ENCODE measurements around the gene LMNTD2. TPM values are rescaled to one million over a fixed set of nuclear protein-coding genes. Genes with fewer than 3 reads are reported as not detected.

Gene LMNTD2
- total RNA-seq, 4 donors from 2014 or later = 1.3 to 5.9 (median 3.2) TPM

DNA sequence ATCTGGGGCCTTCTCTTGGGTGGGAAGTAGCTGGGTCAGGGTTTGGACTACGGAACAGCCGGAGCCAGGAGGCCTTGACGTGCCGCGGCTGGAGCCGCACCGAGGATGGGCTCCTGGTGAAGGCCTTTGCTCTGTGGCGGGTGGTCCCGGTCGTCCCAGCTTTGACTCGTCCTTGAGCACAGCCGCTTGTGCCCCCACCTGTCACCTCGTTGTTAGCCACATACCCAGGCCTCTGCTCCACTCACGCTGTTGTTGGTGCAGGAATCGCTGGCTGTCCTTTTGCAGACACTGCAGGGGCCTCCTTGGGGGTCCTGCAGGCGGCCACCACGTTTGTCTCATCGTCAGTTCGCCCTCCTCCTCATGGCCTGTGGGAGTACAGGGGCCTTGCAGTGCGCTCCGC, 32.8 kb upstream of the LMNTD2 start:
- no peaks in the 10 kb centered on the region for H3K27me3 ChIP-seq
- H3K4me3 ChIP-seq = no peak overlapping the region
- no peaks in the 10 kb centered on the region for H3K4me1 ChIP-seq
- no peak overlapping the region for H3K27ac ChIP-seq
- TF ChIP-seq, protein P1, sequence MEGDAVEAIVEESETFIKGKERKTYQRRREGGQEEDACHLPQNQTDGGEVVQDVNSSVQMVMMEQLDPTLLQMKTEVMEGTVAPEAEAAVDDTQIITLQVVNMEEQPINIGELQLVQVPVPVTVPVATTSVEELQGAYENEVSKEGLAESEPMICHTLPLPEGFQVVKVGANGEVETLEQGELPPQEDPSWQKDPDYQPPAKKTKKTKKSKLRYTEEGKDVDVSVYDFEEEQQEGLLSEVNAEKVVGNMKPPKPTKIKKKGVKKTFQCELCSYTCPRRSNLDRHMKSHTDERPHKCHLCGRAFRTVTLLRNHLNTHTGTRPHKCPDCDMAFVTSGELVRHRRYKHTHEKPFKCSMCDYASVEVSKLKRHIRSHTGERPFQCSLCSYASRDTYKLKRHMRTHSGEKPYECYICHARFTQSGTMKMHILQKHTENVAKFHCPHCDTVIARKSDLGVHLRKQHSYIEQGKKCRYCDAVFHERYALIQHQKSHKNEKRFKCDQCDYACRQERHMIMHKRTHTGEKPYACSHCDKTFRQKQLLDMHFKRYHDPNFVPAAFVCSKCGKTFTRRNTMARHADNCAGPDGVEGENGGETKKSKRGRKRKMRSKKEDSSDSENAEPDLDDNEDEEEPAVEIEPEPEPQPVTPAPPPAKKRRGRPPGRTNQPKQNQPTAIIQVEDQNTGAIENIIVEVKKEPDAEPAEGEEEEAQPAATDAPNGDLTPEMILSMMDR (IDR thresholded peaks at IDR 0.05) = no peak
- TF ChIP-seq EP300 (IDR thresholded peaks at IDR 0.05) = no peak
- TF ChIP-seq POLR2A (IDR thresholded peaks at IDR 0.05) = no peak
- H3K9me3 ChIP-seq = no peaks in the 10 kb centered on the region
- WGBS, 2 donors = 91 to 94% methylated on average over 20 to 21 of the region's 21 CpGs
- peaks cover 2 to 99% (median 50%) of the 10 kb centered on the region in 3 donors for H3K36me3 ChIP-seq
- DNase-seq (ENCODE audit: low spot score in 2 of 2) = no peak

DNA sequence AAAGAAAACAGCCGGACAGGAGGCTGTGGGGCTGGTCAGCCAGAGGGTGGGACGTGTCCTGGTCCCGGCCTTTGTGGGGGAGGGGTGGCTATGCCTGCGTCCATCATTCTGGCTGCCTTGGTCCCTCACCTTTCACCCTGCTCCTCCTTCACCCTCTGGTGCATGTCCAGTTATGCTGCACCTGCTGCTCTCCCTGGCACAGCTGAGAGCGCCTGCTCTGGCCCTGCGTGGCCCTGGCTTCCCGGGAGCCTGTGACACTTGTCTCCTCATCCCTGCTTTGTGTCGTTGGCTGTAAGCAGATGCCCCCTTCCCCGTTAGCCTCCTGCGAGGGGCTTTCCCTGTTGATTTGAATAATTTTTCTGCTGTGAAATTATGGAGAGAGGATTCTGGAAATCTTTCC, 32.4 kb upstream of the LMNTD2 start:
- WGBS, 2 donors = 91 to 92% methylated on average over 10 of the region's 10 CpGs
- Histone ChIP-seq H3K27me3 (no peaks in the 10 kb centered on the region), H3K9me3 (no peaks in the 10 kb centered on the region), H3K4me1 (no peaks in the 10 kb centered on the region), H3K36me3 (peaks cover 2 to 99% (median 46%) of the 10 kb centered on the region in 3 donors), H3K27ac (no peak overlapping the region), H3K4me3 (no peak overlapping the region)
- no peak for DNase-seq (ENCODE audit: low spot score in 2 of 2)
- no peak for TF ChIP-seq EP300 (IDR thresholded peaks at IDR 0.05)
- TF ChIP-seq POLR2A (IDR thresholded peaks at IDR 0.05) = no peak
- TF ChIP-seq, protein P1 (IDR thresholded peaks at IDR 0.05) = no peak

DNA sequence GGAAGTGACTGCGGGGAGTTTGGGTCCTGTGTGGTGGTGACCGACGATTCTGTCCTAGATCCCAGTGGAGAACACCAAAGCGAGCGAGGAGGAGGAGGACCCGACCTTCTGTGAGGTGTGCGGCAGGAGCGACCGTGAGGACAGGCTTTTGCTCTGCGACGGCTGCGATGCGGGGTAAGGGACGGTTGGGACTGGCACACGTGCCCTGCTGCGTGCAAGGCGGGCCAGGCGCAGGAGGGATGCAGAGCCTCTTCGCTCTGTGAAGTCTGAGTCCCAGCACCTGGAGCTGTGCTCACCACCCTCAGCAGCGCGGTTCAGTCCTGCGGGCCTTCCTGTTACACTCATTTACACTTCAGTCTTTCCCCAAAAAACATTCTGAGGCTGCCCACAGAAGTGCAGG, 32.0 kb upstream of the LMNTD2 start:
- no peak for DNase-seq (ENCODE audit: low spot score in 2 of 2)
- Histone ChIP-seq H3K9me3 (no peaks in the 10 kb centered on the region), H3K27me3 (no peaks in the 10 kb centered on the region), H3K36me3 (peaks cover 2 to 99% (median 42%) of the 10 kb centered on the region in 3 donors), H3K27ac (no peak overlapping the region), H3K4me1 (no peaks in the 10 kb centered on the region), H3K4me3 (no peak overlapping the region)
- TF ChIP-seq POLR2A (IDR thresholded peaks at IDR 0.05) (no peak), EP300 (IDR thresholded peaks at IDR 0.05) (no peak)
- TF ChIP-seq, protein P1 (IDR thresholded peaks at IDR 0.05) = no peak
- WGBS, 2 donors = 91 to 96% methylated on average over 22 of the region's 22 CpGs

DNA sequence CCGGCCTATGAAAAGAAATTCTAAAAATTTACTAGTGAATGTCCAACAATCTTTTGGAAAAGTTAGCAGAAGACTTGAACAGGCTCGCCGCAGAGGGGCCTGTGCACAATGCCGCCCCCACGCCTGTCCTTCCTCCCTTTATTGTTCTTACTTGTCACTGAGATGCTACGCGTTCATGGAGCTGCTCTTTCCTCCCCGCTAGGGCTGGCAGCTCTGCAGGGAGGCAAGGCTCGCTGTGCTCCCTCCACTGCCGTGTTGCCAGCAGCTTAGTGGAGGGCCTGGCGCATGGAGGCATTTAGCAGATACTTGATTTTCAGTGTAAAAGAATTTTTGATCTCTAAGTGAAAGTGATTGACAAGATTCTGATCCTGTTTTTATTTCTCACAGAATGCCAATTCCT, 30.5 kb upstream of the LMNTD2 start:
- Histone ChIP-seq H3K36me3 (peaks cover 2 to 99% (median 30%) of the 10 kb centered on the region in 3 donors), H3K9me3 (no peaks in the 10 kb centered on the region), H3K4me3 (no peak overlapping the region), H3K4me1 (no peaks in the 10 kb centered on the region), H3K27ac (no peak overlapping the region), H3K27me3 (no peaks in the 10 kb centered on the region)
- 81 to 82% methylated on average over 11 of the region's 11 CpGs for WGBS, 2 donors
- TF ChIP-seq POLR2A (IDR thresholded peaks at IDR 0.05) = no peak
- TF ChIP-seq, protein P1 (IDR thresholded peaks at IDR 0.05) = no peak
- no peak for TF ChIP-seq EP300 (IDR thresholded peaks at IDR 0.05)
- DNase-seq (ENCODE audit: low spot score in 2 of 2) = no peak

DNA sequence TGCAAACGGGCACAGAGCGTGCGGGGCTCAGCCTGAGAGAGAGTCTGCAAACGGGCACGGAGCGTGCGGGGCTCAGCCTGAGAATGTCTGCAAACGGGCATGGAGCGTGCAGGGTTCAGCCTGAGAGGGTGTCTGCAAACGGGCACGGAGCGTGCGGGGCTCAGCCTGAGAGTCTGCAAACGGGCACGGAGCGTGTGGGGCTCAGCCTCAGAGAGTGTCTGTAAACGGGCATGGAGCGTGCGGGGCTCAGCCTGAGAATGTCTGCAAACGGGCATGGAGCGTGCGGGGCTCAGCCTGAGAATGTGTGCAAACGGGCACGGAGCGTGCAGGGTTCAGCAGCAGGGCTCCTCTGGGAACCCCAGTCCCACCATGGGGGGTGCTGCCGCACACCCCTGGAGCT, 29.3 kb upstream of the LMNTD2 start:
- no peak for DNase-seq (ENCODE audit: low spot score in 2 of 2)
- Histone ChIP-seq H3K9me3 (no peaks in the 10 kb centered on the region), H3K4me3 (no peak overlapping the region), H3K27me3 (no peaks in the 10 kb centered on the region), H3K4me1 (no peaks in the 10 kb centered on the region), H3K36me3 (peaks cover 2 to 91% (median 30%) of the 10 kb centered on the region in 3 donors), H3K27ac (no peak overlapping the region)
- WGBS, 2 donors = 90 to 92% methylated on average over 26 of the region's 26 CpGs
- TF ChIP-seq, protein P1 (IDR thresholded peaks at IDR 0.05) = no peak

All from tibial nerve (tissue), 4 donors.